GM12891 (cell line): ENCODE data around the gene ZNF44.

Source experiments
- POLR2A ChIP-seq: IDR thresholded peaks from 2 replicates; pipeline ENCODE4 v1.6.1; 2011; ENCODE audit warnings: low read depth, low read length, control low read depth
- POLR2AphosphoS5 ChIP-seq: IDR thresholded peaks from 2 replicates; pipeline ENCODE4 v1.6.1; 2011; ENCODE audit warnings: low read depth, low read length, control low read depth

DNA sequence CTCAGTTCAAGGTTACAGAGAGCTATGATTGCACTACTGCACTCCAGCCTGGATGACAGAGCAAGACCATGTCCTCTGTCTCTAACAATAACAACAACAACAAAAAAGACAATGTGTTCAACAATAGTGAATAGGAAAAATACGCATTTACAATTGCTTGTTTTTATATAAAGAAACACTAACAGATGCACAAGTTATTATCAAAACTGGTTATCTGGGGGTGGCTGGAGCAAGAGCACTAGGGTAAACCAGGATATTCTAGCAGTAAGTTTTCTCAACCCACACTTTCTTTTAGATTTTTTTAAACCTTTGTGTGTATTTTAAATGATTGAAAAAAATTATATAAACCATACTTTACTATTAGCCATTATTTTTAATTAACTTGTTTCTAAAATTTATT, 33.1 kb downstream of the ZNF44 start:
- TF ChIP-seq POLR2AphosphoS5 (no peak), POLR2A (no peak)
